ENCODE measurements around the gene KY. TPM values are rescaled to one million over a fixed set of nuclear protein-coding genes. Genes with fewer than 3 reads are reported as not detected.

The KY gene
- total and polyA plus RNA-seq, 9 of the 15 experiments (the other 6 are each of a cell fraction or from before 2014, with no cell fraction given), result not detected

DNA sequence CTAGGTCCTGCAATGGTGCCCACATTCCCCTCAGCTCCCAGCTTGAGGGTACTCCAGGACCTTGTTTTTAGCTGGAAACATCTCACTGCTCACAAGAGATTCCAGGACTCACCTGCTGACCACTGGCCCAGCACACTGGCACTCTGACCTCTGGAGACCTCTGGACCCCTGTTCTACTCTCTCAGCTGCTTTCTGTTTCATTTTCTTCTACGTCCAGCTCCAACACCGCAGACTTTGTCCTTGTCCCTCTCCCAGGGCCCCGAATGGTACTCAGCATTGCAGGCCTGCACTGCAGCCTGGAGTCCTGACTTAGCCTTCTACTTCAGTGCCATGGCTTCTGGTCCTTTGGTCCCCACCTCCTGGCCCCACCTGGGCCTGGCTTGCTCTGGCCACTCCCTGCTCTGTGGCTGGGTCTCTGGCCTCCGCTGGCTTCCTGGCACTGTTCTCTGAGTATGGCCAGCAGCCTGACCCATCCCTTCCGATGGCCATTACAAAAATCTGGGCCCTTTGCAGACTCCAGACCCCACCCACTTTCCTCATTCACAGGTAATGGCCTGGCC, 27.9 kb downstream of the KY start:
- DNase-seq (ENCODE audit: extremely low read depth in 1 of 4, low spot score in 3 of 4) (no peak), ATAC-seq (no peak), FAIRE-seq (no peak)
- CTCF ChIA-PET (ENCODE audit: low intra/inter-chr PET ratio), result no interaction called here
- TF ChIP-seq CBX3 (IDR thresholded peaks at IDR 0.05; ENCODE audit: borderline replicate concordance in 1 of 2, low read length in 2 of 2), result no peak
- H3K36me3 ChIP-seq (ENCODE audit: control insufficient read depth, insufficient read depth, low read length), result no peaks in the 10 kb centered on the region
- peaks cover 0 to 10% of the 10 kb centered on the region in 2 experiments; a peak in 2 of 5 replicates for H3K27me3 ChIP-seq (ENCODE audit: control insufficient read depth in 2 of 2, insufficient read depth in 2 of 2, low read length in 2 of 2)
- no TSS peak for BruUV-seq (replicated peaks)
- H3K9me3 ChIP-seq (replicated peaks; ENCODE audit: control insufficient read depth, insufficient read depth, low read depth, low read length), result no peaks in the 10 kb centered on the region
- in situ Hi-C loops (cut with MboI) (no loop called here), intact Hi-C loops (cut with micrococcal nuclease) (no loop called here)
- POLR2A ChIA-PET, result no interaction called here
- H4K20me1 ChIP-seq (replicated peaks; ENCODE audit: control insufficient read depth, insufficient read depth, low read length), result no peaks in the 10 kb centered on the region
- no peaks in the 10 kb centered on the region for H3K79me2 ChIP-seq (ENCODE audit: control insufficient read depth, insufficient read depth, low read length)
- no peaks in the 10 kb centered on the region for H3K4me1 ChIP-seq (replicated peaks in 1 of 2; ENCODE audit: control insufficient read depth in 2 of 2, insufficient read depth in 2 of 2, low read length in 2 of 2)
- H3K4me3 ChIP-seq, result no peak overlapping the region
- H3K9me1 ChIP-seq (ENCODE audit: control insufficient read depth, insufficient read depth, low read length), result no peaks in the 10 kb centered on the region
- H2AFZ ChIP-seq (ENCODE audit: low read depth, low read length), result no peak overlapping the region
- 0% methylated on average over 4 of the region's 5 CpGs for WGBS (ENCODE audit: insufficient coverage, low coverage, missing lambda C conversion rate)
- H3K27ac ChIP-seq (ENCODE audit: extremely low read depth, low read depth, low read length), result no peak overlapping the region
- H3K9ac ChIP-seq (ENCODE audit: insufficient read depth in 1 of 2, low read depth in 2 of 2, low read length in 2 of 2), result no peak overlapping the region
- H3K4me2 ChIP-seq (ENCODE audit: insufficient read depth, low read length), result no peak overlapping the region

DNA sequence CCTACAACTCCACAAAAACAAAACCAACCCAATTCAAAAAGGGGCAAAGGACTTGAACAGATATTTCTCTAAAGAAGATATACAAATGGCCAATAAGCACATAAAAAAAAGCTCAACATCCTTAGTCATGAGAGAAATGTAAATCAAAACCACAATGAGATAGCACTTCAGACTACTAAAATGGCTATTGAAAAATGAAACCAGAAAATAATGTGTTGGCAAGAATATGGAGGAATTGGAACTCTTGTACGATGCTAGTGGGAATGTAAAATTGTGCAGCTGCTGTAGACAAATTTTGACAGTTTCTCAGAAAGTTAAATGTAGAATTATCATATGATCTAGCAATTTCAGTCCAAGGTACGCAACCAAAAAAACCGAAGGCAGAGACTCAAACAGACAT, 29.0 kb downstream of the KY start:
- ChIA-PET CTCF (ENCODE audit: low intra/inter-chr PET ratio) (no interaction called here), POLR2A (no interaction called here)
- Histone ChIP-seq H3K9me3 (replicated peaks; ENCODE audit: control insufficient read depth, insufficient read depth, low read depth, low read length) (no peaks in the 10 kb centered on the region), H3K4me2 (ENCODE audit: insufficient read depth, low read length) (no peak overlapping the region), H4K20me1 (replicated peaks; ENCODE audit: control insufficient read depth, insufficient read depth, low read length) (no peaks in the 10 kb centered on the region), H3K9ac (ENCODE audit: insufficient read depth in 1 of 2, low read depth in 2 of 2, low read length in 2 of 2) (no peak overlapping the region), H3K27ac (ENCODE audit: extremely low read depth, low read depth, low read length) (no peak overlapping the region), H3K27me3 (ENCODE audit: control insufficient read depth in 2 of 2, insufficient read depth in 2 of 2, low read length in 2 of 2) (peaks cover 0 to 10% of the 10 kb centered on the region in 2 experiments; a peak in 2 of 5 replicates), H2AFZ (ENCODE audit: low read depth, low read length) (no peak overlapping the region), H3K79me2 (ENCODE audit: control insufficient read depth, insufficient read depth, low read length) (no peaks in the 10 kb centered on the region), H3K4me1 (replicated peaks in 1 of 2; ENCODE audit: control insufficient read depth in 2 of 2, insufficient read depth in 2 of 2, low read length in 2 of 2) (no peaks in the 10 kb centered on the region), H3K36me3 (ENCODE audit: control insufficient read depth, insufficient read depth, low read length) (no peaks in the 10 kb centered on the region), H3K9me1 (ENCODE audit: control insufficient read depth, insufficient read depth, low read length) (no peaks in the 10 kb centered on the region), H3K4me3 (no peak overlapping the region)
- intact Hi-C loops (cut with micrococcal nuclease), result no loop called here
- DNase-seq (ENCODE audit: extremely low read depth in 1 of 4, low spot score in 3 of 4) (no peak), FAIRE-seq (no peak), ATAC-seq (no peak)
- 0% methylated on average over 3 of the region's 3 CpGs for WGBS (ENCODE audit: insufficient coverage, low coverage, missing lambda C conversion rate)
- in situ Hi-C loops (cut with MboI), result no loop called here
- BruUV-seq (replicated peaks), result no TSS peak
- TF ChIP-seq, protein P1, sequence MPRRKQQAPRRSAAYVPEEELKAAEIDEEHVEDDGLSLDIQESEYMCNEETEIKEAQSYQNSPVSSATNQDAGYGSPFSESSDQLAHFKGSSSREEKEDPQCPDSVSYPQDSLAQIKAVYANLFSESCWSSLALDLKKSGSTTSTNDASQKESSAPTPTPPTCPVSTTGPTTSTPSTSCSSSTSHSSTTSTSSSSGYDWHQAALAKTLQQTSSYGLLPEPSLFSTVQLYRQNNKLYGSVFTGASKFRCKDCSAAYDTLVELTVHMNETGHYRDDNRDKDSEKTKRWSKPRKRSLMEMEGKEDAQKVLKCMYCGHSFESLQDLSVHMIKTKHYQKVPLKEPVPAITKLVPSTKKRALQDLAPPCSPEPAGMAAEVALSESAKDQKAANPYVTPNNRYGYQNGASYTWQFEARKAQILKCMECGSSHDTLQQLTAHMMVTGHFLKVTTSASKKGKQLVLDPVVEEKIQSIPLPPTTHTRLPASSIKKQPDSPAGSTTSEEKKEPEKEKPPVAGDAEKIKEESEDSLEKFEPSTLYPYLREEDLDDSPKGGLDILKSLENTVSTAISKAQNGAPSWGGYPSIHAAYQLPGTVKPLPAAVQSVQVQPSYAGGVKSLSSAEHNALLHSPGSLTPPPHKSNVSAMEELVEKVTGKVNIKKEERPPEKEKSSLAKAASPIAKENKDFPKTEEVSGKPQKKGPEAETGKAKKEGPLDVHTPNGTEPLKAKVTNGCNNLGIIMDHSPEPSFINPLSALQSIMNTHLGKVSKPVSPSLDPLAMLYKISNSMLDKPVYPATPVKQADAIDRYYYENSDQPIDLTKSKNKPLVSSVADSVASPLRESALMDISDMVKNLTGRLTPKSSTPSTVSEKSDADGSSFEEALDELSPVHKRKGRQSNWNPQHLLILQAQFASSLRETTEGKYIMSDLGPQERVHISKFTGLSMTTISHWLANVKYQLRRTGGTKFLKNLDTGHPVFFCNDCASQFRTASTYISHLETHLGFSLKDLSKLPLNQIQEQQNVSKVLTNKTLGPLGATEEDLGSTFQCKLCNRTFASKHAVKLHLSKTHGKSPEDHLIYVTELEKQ (CRISPR knock-in tag; IDR thresholded peaks at IDR 0.05), result no peak
- TF ChIP-seq XRCC3 (IDR thresholded peaks at IDR 0.05) (no peak), VEZF1 (CRISPR knock-in tag; IDR thresholded peaks at IDR 0.05) (no peak), SRSF7 (optimal IDR thresholded peaks at IDR 0.05; ENCODE audit: low read depth, low read length) (no peak), U2AF1 (optimal IDR thresholded peaks at IDR 0.05; ENCODE audit: low read depth, low read length) (no peak)
- TF ChIP-seq, protein P2, sequence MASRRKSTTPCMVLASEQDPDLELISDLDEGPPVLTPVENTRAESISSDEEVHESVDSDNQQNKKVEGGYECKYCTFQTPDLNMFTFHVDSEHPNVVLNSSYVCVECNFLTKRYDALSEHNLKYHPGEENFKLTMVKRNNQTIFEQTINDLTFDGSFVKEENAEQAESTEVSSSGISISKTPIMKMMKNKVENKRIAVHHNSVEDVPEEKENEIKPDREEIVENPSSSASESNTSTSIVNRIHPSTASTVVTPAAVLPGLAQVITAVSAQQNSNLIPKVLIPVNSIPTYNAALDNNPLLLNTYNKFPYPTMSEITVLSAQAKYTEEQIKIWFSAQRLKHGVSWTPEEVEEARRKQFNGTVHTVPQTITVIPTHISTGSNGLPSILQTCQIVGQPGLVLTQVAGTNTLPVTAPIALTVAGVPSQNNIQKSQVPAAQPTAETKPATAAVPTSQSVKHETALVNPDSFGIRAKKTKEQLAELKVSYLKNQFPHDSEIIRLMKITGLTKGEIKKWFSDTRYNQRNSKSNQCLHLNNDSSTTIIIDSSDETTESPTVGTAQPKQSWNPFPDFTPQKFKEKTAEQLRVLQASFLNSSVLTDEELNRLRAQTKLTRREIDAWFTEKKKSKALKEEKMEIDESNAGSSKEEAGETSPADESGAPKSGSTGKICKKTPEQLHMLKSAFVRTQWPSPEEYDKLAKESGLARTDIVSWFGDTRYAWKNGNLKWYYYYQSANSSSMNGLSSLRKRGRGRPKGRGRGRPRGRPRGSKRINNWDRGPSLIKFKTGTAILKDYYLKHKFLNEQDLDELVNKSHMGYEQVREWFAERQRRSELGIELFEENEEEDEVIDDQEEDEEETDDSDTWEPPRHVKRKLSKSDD (conservative IDR thresholded peaks at IDR 0.05; ENCODE audit: low read length), result no peak

Measured in K562 (cell line).